Activated gamma-delta T cell (primary cell): ENCODE measurements around the gene ZBTB12.
A peak's percentile ranks its signal among the peaks of the same experiment; 100 is the strongest.
"Not testable (repeated sequence)": the region's sequence is repeated elsewhere in the genome, so short reads cannot be mapped to it uniquely, and the experiment has no call there.

Source experiments
- DNase-seq: peaks from one replicate; lab custom pipeline; 2025; lab: John Stamatoyannopoulos, UW
- total RNA-seq, 2 donors: gene quantifications; one replicate each; lab custom pipeline; 2026; lab: John Stamatoyannopoulos, UW

The ZBTB12 gene
- total RNA-seq, result 0.70 to 1.3 reads per million in 2 donors

- DNase-seq, result peak; percentile 78
Observed at GRCh38 chr6:31901953-31902643, at the start of gene ZBTB12. TSS of gene ZBTB12 (minus strand) at chr6:31902086. CDS start at chr6:31901305, 781 bp downstream.

DNA sequence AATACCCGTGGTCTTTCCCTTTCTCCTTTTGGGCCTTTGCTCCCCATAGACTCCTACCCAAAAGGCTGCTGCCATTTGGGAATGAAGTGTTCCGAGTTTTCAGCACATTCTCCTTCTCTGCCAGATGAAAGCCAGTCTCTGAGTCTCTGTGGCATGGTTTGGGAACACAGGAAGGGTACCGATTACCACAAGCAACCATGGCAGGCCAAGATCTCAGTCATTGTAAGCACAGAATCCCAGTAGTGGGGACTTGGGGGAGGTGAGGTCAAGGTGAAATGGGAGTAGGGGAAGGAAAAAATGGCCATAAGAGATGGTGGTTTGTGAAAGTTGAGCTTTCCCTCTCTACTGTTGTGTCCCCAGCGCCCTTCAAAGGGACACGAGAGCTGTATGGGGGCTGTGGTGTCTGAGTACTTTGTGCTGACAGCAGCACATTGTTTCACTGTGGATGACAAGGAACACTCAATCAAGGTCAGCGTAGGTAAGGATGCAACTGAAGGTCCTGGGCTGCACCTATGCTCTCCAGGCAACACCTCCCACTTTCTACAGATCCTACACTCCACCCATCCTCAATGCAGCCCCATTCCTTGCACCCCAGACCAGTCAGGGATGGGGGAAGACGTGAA, 48.2 kb upstream of the ZBTB12 start:
- no peak for DNase-seq

- no peak for DNase-seq
Observed at GRCh38 chr6:31948753-31949413, 47.0 kb upstream of the ZBTB12 start.

DNA sequence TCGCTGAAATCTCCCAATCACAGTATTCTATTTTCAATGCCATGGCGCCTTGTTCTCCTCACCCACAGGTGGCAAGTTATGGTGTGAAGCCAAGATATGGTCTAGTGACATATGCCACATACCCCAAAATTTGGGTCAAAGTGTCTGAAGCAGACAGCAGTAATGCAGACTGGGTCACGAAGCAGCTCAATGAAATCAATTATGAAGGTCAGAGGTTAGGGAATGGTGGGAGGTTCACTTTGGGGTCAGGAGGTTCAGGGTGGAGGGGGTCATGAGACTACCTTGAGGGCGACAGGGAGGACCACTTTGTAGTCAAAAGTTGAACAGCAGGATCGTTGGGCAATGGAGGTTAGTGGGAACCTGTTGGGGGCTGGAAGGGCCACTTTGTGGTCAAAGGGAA, 46.4 kb upstream of the ZBTB12 start:
- DNase-seq, result no peak

DNA sequence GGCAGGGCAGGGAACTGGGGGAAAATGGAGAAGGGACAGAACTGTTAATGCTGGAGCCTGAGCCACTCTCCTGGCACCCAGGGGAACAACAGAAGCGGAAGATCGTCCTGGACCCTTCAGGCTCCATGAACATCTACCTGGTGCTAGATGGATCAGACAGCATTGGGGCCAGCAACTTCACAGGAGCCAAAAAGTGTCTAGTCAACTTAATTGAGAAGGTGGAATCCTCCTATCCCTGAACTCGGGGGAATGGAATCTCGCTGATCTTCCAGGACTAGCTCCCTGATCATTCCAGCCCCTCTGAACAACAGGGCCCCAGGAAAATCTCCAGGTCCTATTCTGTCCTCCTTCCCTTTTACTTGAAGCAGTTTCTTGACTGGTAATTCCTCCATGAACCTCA, 46.0 kb upstream of the ZBTB12 start:
- DNase-seq, result no peak

DNA sequence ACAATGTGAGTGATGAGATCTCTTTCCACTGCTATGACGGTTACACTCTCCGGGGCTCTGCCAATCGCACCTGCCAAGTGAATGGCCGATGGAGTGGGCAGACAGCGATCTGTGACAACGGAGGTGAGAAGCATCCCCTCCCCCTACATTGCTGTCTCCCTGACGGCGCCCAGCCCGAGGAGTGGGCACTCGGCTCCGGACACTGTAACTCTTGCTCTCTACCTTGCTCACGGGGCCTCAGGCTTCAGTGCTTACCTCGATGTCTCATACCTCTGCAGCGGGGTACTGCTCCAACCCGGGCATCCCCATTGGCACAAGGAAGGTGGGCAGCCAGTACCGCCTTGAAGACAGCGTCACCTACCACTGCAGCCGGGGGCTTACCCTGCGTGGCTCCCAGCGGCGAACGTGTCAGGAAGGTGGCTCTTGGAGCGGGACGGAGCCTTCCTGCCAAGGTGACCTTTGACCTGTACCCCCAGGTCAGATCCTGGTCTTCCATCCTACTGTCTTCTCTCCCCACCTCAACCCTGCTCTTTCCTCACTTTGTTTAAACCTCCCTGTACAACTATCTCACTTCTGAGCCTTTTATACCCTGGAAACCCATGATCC, 45.3 kb upstream of the ZBTB12 start:
- DNase-seq, result no peak

DNA sequence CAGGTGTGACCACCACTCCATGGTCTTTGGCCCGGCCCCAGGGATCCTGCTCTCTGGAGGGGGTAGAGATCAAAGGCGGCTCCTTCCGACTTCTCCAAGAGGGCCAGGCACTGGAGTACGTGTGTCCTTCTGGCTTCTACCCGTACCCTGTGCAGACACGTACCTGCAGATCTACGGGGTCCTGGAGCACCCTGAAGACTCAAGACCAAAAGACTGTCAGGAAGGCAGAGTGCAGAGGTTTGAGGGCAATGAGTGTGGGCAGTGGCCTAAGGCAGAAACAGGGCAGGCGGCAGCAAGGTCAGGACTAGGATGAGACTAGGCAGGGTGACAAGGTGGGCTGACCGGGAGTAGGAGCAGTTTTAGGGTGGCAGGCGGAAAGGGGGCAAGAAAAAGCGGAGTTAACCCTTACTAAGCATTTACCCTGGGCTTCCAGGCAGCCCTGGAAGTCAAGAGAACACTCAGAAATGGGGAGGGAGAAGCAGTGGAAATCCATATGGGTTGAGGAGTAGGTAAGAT, 44.5 kb upstream of the ZBTB12 start:
- no peak for DNase-seq

DNA sequence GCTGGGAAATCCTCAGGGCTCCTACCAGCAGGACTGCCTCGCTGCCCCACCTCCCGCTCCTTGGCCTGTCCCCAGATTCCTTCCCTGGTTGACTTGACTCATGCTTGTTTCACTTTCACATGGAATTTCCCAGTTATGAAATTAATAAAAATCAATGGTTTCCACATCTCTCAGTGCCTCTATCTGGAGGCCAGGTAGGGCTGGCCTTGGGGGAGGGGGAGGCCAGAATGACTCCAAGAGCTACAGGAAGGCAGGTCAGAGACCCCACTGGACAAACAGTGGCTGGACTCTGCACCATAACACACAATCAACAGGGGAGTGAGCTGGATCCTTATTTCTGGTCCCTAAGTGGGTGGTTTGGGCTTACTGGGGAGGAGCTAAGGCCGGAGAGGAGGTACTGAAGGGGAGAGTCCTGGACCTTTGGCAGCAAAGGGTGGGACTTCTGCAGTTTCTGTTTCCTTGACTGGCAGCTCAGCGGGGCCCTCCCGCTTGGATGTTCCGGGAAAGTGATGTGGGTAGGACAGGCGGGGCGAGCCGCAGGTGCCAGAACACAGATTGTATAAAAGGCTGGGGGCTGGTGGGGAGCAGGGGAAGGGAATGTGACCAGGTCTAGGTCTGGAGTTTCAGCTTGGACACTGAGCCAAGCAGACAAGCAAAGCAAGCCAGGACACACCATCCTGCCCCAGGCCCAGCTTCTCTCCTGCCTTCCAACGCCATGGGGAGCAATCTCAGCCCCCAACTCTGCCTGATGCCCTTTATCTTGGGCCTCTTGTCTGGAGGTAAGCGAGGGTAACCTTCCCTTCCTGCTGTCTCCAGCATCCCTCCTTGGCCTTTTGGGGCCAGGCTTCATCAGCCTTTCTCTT, 43.9 kb upstream of the ZBTB12 start, which contains the start of gene CFB:
TSS of gene CFB (plus strand) at position 589 of the 863 bp plus-strand sequence. CDS start at position 716, 127 bp downstream.
- DNase-seq, result no peak

DNA sequence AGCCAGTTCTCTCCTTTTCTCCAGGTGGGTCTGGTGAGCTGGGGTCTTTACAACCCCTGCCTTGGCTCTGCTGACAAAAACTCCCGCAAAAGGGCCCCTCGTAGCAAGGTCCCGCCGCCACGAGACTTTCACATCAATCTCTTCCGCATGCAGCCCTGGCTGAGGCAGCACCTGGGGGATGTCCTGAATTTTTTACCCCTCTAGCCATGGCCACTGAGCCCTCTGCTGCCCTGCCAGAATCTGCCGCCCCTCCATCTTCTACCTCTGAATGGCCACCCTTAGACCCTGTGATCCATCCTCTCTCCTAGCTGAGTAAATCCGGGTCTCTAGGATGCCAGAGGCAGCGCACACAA, 43.2 kb upstream of the ZBTB12 start:
- DNase-seq, result no peak

DNA sequence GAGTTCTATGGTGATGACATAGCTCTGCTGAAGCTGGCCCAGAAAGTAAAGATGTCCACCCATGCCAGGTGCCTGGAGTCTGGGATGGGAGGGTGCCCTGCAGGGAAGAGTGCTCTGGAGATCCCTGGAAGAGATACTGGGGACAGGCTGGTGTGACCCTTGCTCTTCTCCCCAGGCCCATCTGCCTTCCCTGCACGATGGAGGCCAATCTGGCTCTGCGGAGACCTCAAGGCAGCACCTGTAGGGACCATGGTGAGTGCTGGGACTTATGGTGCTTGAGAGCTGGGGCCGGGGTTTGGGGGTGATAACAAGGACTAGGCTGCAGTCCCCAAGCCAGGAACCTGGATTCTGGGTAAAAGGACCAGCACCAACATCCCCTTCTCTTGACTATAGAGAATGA, 41.9 kb upstream of the ZBTB12 start:
- no peak for DNase-seq

DNA sequence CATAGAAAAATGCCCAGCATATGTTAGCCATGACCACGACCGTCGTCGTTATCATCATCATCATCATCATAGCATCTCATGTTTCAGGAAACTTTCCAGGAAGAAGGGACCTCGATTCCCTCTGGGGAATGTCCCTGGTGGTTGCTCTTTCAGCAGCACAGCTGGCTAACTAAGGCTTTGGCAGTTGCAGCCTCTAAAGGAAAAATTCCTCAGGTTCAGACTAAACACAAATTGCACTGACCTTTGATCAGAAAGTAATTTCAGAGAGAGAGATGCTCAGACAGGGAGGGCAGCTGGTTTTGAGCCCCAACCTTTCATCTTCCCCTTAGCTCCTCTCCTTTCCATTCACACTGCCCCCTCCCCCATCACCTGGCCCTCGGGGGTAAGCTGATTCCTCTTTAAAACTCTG, 38.4 kb upstream of the ZBTB12 start:
- no peak for DNase-seq

GRCh38 chr6:31935823-31936222, 33.9 kb upstream of the ZBTB12 start:
- DNase-seq, result no peak

DNA sequence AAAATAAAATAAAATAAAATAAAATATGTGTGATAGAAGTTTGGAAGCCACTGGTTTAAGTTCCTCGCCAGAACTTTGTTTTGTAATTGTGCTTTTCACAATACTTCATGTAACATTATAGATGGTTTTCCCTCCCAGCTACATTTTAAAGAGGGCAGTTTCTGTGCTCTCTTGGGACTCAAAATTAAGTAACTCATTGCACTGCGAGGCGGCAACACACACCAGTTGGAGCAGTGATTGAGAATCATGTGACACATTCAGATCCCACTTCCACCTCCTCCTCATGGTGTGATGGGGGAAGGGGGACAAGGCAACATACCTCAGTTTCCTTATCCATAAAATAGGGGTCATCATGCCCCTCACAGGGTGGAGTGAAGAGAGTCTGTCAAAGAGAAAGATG, 33.1 kb upstream of the ZBTB12 start:
- DNase-seq, result no peak

DNA sequence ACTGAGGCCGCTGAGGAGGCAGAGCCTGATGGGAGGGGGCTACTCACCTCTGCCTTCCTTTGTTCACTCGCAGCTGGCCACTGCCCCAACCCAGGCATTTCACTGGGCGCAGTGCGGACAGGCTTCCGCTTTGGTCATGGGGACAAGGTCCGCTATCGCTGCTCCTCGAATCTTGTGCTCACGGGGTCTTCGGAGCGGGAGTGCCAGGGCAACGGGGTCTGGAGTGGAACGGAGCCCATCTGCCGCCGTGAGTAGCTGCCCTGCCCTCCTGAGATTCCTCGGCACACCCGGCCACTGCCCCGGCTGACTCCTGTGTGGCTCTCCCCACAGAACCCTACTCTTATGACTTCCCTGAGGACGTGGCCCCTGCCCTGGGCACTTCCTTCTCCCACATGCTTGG, 31.7 kb upstream of the ZBTB12 start:
- no peak for DNase-seq

DNA sequence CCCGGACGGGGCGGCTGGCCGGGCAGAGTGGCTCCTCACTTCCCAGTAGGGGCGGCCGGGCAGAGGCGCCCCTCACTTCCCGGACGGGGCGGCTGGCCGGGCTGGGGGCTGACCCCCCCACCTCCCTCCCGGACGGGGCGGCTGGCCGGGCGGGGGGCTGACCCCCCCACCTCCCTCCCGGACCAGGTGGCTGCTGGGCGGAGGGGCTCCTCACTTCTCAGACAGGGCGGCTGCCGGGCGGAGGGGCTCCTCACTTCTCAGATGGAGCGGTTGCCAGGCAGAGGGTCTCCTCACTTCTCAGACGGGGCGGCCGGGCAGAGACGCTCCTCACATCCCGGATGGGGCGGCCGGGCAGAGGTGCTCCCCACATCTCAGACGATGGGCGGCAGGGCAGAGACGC, 30.3 kb upstream of the ZBTB12 start:
- not testable (repeated sequence) for DNase-seq

DNA sequence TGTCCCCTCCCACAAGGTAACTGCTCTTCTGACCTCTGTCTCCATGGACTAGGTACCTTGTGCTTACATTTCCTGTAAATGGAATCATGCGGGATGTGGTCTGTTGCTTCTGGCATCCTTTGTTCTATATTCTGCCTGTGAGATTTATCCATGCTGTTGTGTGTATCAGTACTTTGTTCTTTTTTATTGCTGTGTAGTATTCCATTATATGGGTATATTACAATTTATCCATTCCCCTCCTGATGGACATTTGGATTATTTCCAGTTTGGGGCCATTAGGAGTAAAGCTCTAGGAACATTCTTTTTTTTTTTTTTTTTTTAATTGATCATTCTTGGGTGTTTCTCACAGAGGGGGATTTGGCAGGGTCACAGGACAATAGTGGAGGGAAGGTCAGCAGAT, 29.1 kb upstream of the ZBTB12 start:
- no peak for DNase-seq

DNA sequence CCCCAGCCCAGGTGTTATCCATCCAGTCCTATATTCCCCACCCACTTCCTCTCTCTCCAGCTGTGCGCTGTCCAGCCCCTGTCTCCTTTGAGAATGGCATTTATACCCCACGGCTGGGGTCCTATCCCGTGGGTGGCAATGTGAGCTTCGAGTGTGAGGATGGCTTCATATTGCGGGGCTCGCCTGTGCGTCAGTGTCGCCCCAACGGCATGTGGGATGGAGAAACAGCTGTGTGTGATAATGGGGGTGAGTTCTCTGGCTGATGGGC, 26.7 kb upstream of the ZBTB12 start:
- no peak for DNase-seq

DNA sequence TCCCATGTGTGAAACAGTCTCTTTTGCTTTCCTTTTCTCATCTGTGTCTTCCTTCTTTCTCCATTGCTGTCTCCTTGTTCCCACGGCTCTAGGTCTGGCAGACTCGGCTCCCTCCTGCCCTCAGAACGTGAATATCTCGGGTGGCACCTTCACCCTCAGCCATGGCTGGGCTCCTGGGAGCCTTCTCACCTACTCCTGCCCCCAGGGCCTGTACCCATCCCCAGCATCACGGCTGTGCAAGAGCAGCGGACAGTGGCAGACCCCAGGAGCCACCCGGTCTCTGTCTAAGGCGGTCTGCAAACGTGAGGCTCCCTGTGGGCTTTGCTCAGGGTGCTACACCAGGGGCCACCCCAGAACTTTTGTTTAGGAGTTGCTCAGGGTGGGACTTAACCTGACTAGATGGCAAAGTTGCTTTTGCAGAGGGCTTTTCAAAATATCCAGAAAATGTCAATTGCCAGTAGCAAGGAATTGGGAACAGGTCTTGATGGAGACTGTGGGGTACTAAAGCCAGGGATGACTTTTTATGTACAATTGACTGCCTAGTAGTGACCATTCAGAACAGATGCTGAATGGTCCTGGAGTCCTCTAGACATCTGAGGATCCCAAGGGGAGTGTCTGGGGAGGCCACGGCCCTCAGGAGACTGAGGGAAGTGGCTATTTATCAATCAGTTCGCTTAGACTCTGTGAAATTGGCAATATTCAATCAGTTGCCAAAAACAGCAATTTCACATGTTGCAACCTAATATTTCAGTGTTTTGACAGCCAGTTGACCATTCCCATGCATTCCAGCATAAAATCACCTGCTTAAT, 26.2 kb upstream of the ZBTB12 start:
- no peak for DNase-seq

DNA sequence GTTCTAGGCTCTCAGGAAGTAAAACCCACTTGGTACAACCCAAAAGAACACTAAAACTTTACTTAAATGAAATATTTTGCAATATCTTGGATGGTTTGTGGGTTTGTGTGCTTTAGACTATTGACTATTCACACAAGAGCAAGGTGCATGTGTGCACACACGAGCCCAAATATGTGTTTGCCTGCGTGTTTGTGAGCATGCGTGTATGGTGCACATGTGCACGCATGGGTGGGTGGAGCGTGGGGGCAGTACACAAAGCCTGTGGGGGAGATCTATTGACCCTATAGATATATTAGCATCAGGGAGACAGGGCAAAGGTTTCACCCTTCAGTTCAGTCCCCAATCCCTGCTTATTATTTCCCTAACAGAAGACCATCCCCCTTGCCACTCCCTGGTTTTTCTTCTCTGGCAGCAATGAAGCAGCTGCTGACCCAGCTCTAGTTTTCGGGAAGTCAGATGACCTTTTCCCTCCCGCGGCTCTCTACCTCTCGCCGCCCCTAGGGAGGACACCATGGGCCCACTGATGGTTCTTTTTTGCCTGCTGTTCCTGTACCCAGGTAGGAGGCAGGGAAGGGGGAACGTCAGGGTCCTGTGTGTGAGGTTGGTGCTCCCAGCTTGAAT, 25.5 kb upstream of the ZBTB12 start, which contains the start of gene C2:
TSS of gene C2 (plus strand) at position 476 of the 621 bp plus-strand sequence. CDS start at position 512, 36 bp downstream.
- DNase-seq, result no peak

- DNase-seq, result no peak
Observed at GRCh38 chr6:31922942-31923341, 21.1 kb upstream of the ZBTB12 start.
